Measurements from ENCODE around the gene CASZ1. TPM values are rescaled to one million over a fixed set of nuclear protein-coding genes. Genes with fewer than 3 reads are reported as not detected.

Gene CASZ1
- total and polyA plus RNA-seq, 9 of the 15 experiments (the other 6 are each of a cell fraction or from before 2014, with no cell fraction given): 0.01 to 4.0 (median 0.76) TPM; not detected in 1

DNA sequence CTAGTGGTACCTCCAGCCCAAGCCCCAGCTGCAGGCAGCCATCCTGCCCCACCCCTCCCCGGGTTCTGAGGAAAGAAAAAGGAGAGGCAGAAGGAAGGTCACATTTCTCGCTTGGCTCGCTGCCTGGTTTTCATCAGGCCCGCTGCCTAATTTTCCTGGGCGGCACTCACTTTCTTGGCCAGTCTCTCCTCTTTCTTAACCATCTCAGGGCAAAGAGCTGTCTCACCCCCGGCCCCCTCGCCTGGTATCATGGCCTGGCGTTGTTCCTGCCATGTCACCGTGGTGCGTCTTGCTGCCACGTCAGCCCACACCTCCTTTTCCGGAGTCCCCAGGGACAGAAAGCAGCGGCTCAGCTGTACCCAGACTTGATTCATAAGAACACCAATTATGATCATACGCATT is 26.6 kb upstream of the CASZ1 start:
- intact Hi-C loops (cut with micrococcal nuclease) (no loop called here), in situ Hi-C loops (cut with MboI) (no loop called here)
- 4% methylated on average over 14 of the region's 14 CpGs for WGBS (ENCODE audit: insufficient coverage, low coverage, missing lambda C conversion rate)
- DNase-seq (ENCODE audit: extremely low read depth in 1 of 4, low spot score in 3 of 4) (no peak), ATAC-seq (no peak), FAIRE-seq (no peak)
- peaks cover 15% of the 10 kb centered on the region for H4K20me1 ChIP-seq (replicated peaks; ENCODE audit: control insufficient read depth, insufficient read depth, low read length)
- BruUV-seq (replicated peaks): no TSS peak
- H3K79me2 ChIP-seq (ENCODE audit: control insufficient read depth, insufficient read depth, low read length): no peaks in the 10 kb centered on the region
- H3K4me2 ChIP-seq (ENCODE audit: insufficient read depth, low read length): no peak overlapping the region
- H3K4me1 ChIP-seq (replicated peaks in 1 of 2; ENCODE audit: control insufficient read depth in 2 of 2, insufficient read depth in 2 of 2, low read length in 2 of 2): peaks cover 0 to 14% of the 10 kb centered on the region in 2 experiments; a peak in 2 of 5 replicates
- peaks cover 56 to 87% of the 10 kb centered on the region in 2 experiments; a peak in 4 of 5 replicates for H3K27me3 ChIP-seq (ENCODE audit: control insufficient read depth in 2 of 2, insufficient read depth in 2 of 2, low read length in 2 of 2)
- H2AFZ ChIP-seq (ENCODE audit: low read depth, low read length): no peak overlapping the region
- H3K9me1 ChIP-seq (ENCODE audit: control insufficient read depth, insufficient read depth, low read length): no peaks in the 10 kb centered on the region
- H3K9ac ChIP-seq (ENCODE audit: insufficient read depth in 1 of 2, low read depth in 2 of 2, low read length in 2 of 2): no peak overlapping the region
- H3K9me3 ChIP-seq (replicated peaks; ENCODE audit: control insufficient read depth, insufficient read depth, low read depth, low read length): no peaks in the 10 kb centered on the region
- no peak overlapping the region for H3K27ac ChIP-seq (ENCODE audit: extremely low read depth, low read depth, low read length)
- H3K36me3 ChIP-seq (ENCODE audit: control insufficient read depth, insufficient read depth, low read length): no peaks in the 10 kb centered on the region
- TF ChIP-seq ARID2 (IDR thresholded peaks at IDR 0.05) (no peak), NFIC (IDR thresholded peaks at IDR 0.05) (0 out of 2 replicates have a peak, but pooled peaks have one; percentile 13)
- ChIA-PET POLR2A (interaction anchor here (0.7 kb wide), 1 partner anchor 1613 kb away, joined by 3 read pairs; no protein-coding TSS in a partner anchor), CTCF (ENCODE audit: low intra/inter-chr PET ratio) (no interaction called here)
- no peak overlapping the region for H3K4me3 ChIP-seq

DNA sequence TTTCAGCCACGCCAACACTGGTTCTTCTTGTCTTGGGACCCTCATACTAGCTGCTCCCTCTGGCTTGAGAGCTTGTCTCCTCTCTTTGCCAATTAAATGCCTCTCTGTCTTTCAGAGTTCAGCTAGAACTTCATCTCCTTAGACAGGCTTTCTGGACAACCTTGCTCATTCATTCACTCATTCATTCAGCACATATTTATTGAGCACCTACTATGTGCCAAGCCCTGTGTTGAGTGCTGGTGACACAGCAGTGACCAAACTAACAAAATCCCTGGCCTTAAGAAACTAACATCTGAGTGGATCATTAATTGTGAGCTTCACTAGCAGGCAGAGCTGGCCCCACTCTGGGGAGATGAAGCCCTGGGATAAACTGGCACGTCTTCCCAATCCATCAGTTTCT is 24.9 kb upstream of the CASZ1 start:
- ChIA-PET CTCF (ENCODE audit: low intra/inter-chr PET ratio) (no interaction called here), POLR2A (no interaction called here)
- Histone ChIP-seq H3K27ac (ENCODE audit: extremely low read depth, low read depth, low read length) (no peak overlapping the region), H3K4me3 (no peak overlapping the region), H3K27me3 (ENCODE audit: control insufficient read depth in 2 of 2, insufficient read depth in 2 of 2, low read length in 2 of 2) (peaks cover 48 to 86% of the 10 kb centered on the region in 2 experiments; a peak in 4 of 5 replicates), H2AFZ (ENCODE audit: low read depth, low read length) (no peak overlapping the region), H3K9me1 (ENCODE audit: control insufficient read depth, insufficient read depth, low read length) (no peaks in the 10 kb centered on the region), H3K9ac (ENCODE audit: insufficient read depth in 1 of 2, low read depth in 2 of 2, low read length in 2 of 2) (no peak overlapping the region), H3K36me3 (ENCODE audit: control insufficient read depth, insufficient read depth, low read length) (no peaks in the 10 kb centered on the region), H3K79me2 (ENCODE audit: control insufficient read depth, insufficient read depth, low read length) (no peaks in the 10 kb centered on the region), H3K4me1 (replicated peaks in 1 of 2; ENCODE audit: control insufficient read depth in 2 of 2, insufficient read depth in 2 of 2, low read length in 2 of 2) (peaks cover 0 to 11% of the 10 kb centered on the region in 2 experiments; a peak in 2 of 5 replicates), H3K9me3 (replicated peaks; ENCODE audit: control insufficient read depth, insufficient read depth, low read depth, low read length) (no peaks in the 10 kb centered on the region), H4K20me1 (replicated peaks; ENCODE audit: control insufficient read depth, insufficient read depth, low read length) (peaks cover 15% of the 10 kb centered on the region), H3K4me2 (ENCODE audit: insufficient read depth, low read length) (no peak overlapping the region)
- TF ChIP-seq ZNF24 (IDR thresholded peaks at IDR 0.05) (peak; percentile 70; the same call in 1 of the 2 replicates), DPF2 (IDR thresholded peaks at IDR 0.05) (no peak), ZKSCAN1 (IDR thresholded peaks at IDR 0.05; ENCODE audit: low read depth, low read length) (peak; percentile 91)
- in situ Hi-C loops (cut with MboI): no loop called here
- ATAC-seq (no peak), DNase-seq (ENCODE audit: extremely low read depth in 1 of 4, low spot score in 3 of 4) (no peak), FAIRE-seq (no peak)
- no TSS peak for BruUV-seq (replicated peaks)
- 0% methylated on average over 2 of the region's 2 CpGs for WGBS (ENCODE audit: insufficient coverage, low coverage, missing lambda C conversion rate)
- intact Hi-C loops (cut with micrococcal nuclease): no loop called here
